K562 (cell line): ENCODE measurements around the gene WSCD2. TPM values are rescaled to one million over a fixed set of nuclear protein-coding genes. Genes with fewer than 3 reads are reported as not detected.
A peak's percentile ranks its signal among the peaks of the same experiment; 100 is the strongest.

ENCODE experiments used
- HSF4 ChIP-seq: fragments of 250-450 bp; sonication (Bioruptor Pico); IDR thresholded peaks from 2 replicates; pipeline ENCODE4 v2.1.2; 2022; ENCODE audit warnings: mild to moderate bottlenecking, moderate library complexity, borderline replicate concordance
- KDM1A ChIP-seq, 2 experiments: fragments of 450-650 bp; IDR thresholded peaks; 2 replicates each; pipeline ENCODE4 v1.6.1; 2016; ENCODE audit warnings: mild to moderate bottlenecking in 2 of 2
- KLF1 ChIP-seq: fragments of 450-650 bp; IDR thresholded peaks from 2 replicates; pipeline ENCODE4 v1.6.1; 2016; ENCODE audit warnings: missing genetic modification characterization, missing compliant biosample characterization
- MCM7 ChIP-seq, 2 experiments: fragments of 450-650 bp; IDR thresholded peaks; 2 replicates each; pipeline ENCODE4 v1.6.1; 2016 to 2018
- MIER1 ChIP-seq: fragments of 450-650 bp; IDR thresholded peaks from 2 replicates; pipeline ENCODE4 v1.6.1; 2016; ENCODE audit warnings: antibody characterized with exemption, mild to moderate bottlenecking, low read depth
- NR4A1 ChIP-seq, 2 experiments: fragments of 250-450 bp in 1 of 2; fragments of 450-650 bp in 1 of 2; sonication (Bioruptor Pico) in 1 of 2; IDR thresholded peaks; 2 replicates each; pipeline versions ENCODE4 v1.4.0 to v1.6.1; 2016 to 2020; ENCODE audit warnings: mild to moderate bottlenecking in 2 of 2, missing compliant biosample characterization in 1 of 2, missing genetic modification characterization in 1 of 2, moderate library complexity in 1 of 2
- SIN3A ChIP-seq, 2 experiments: fragments of 150-350 bp in 1 of 2; IDR thresholded peaks; 2 replicates each; pipeline ENCODE4 v1.6.1; 2011 to 2016; ENCODE audit warnings: borderline replicate concordance in 2 of 2, low read depth in 2 of 2, low read length in 2 of 2, mild to moderate bottlenecking in 2 of 2, moderate library complexity in 2 of 2; ENCODE audit not compliant: control insufficient read depth in 1 of 2
- SMAD1 ChIP-seq: fragments of 150-350 bp; IDR thresholded peaks from 2 replicates; pipeline ENCODE4 v1.6.1; 2014; ENCODE audit warnings: low read length, low read depth; ENCODE audit not compliant: partially characterized antibody
- TCF7 ChIP-seq: sonication (generic); IDR thresholded peaks from 2 replicates; pipeline ENCODE4 v1.6.1; 2016; ENCODE audit warnings: antibody characterized with exemption, borderline replicate concordance
- TCFL5 ChIP-seq: fragments of 250-450 bp; sonication (Bioruptor Pico); conservative IDR thresholded peaks from 2 replicates; pipeline ENCODE4 v1.6.1; 2021; ENCODE audit warnings: mild to moderate bottlenecking, moderate library complexity, matching md5 sums
- polyA plus RNA-seq, 8 experiments: library from polyadenylated mRNA; depleted of rRNA in 4 of 8; stranded (reverse) in 5 of 8; unstranded in 3 of 8; fragments of >200 nt; fragmentation: Nextera tagmentation in 2 of 8; fragmentation: Illumina TruSeq in 1 of 8; extraction: Ambion mirVana in 2 of 8; extraction: Trizol in 1 of 8; gene quantifications; 2 replicates each; pipeline versions ENCODE4 v1.2.1 to v1.2.3, GENCODE V29; 2011 to 2014; ENCODE audit warnings: inconsistent platforms in 1 of 8, missing spikeins in 1 of 8
- total RNA-seq, 7 experiments: library from RNA; depleted of rRNA in 6 of 7; stranded (reverse); fragments of >200 nt in 6 of 7; fragmentation: Illumina TruSeq in 2 of 7; extraction: Trizol in 2 of 7; gene quantifications; 2 replicates each; pipeline versions ENCODE4 v1.2.1 to v1.2.3, GENCODE V29; 2011 to 2021; ENCODE audit warnings: low replicate concordance in 1 of 7
- TF ChIP-seq, protein P1 (sequence below): fragments of 250-450 bp; sonication (Bioruptor Pico); IDR thresholded peaks from 2 replicates; pipeline ENCODE4 v1.5.0; 2022; ENCODE audit warnings: mild to moderate bottlenecking
- TF ChIP-seq, protein P2 (sequence below): fragments of 250-450 bp; sonication (Bioruptor Pico); IDR thresholded peaks from 2 replicates; pipeline ENCODE4 v1.5.0; 2021; ENCODE audit warnings: mild to moderate bottlenecking, moderate library complexity
- TF ChIP-seq, protein P3 (sequence below): sonication (generic); formaldehyde crosslinking; IDR thresholded peaks from 2 replicates; pipeline ENCODE4 v1.4.0; 2020; ENCODE audit warnings: mild to moderate bottlenecking, missing genetic modification reagents
- TF ChIP-seq, protein P4 (sequence below): fragments of 200-800 bp; sonication (Bioruptor generic); IDR thresholded peaks from 2 replicates; pipeline ENCODE4 v1.6.1; 2017; ENCODE audit warnings: missing genetic modification characterization, missing compliant biosample characterization
- TF ChIP-seq, protein P5 (sequence below): IDR thresholded peaks from 2 replicates; pipeline ENCODE4 v1.6.1; 2011; ENCODE audit not compliant: insufficient read length; ENCODE audit errors: extremely low read depth

WSCD2 gene
- total and polyA plus RNA-seq, 9 of the 15 experiments (the other 6 are each of a cell fraction or from before 2014, with no cell fraction given): 0.72 to 14.1 (median 4.0) TPM

DNA sequence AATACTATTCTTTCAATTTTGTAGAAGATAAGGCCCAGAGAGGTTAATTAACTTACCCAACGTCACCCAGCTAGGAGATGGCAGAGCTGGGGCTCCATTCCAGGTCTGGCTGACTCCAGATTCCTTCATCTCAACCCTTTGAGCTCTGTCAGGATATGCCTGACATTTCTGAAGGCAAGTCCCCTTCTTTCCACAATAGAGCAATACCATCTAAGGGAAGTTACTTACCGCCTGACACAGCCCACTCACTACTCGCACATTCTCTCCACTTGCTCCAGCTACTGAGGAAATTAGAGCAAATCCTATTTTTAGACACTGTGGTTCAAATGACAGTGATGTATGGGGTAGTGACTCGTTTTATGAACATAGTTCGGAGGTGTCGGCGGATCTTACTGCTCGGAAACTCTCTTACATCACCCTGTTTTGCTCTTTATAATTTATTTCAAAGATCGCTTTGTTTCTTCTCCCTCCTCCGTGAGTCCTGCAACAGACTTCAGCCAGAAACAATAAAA lies 2.0 kb upstream of the WSCD2 start (continued):
- TF ChIP-seq, protein P1, sequence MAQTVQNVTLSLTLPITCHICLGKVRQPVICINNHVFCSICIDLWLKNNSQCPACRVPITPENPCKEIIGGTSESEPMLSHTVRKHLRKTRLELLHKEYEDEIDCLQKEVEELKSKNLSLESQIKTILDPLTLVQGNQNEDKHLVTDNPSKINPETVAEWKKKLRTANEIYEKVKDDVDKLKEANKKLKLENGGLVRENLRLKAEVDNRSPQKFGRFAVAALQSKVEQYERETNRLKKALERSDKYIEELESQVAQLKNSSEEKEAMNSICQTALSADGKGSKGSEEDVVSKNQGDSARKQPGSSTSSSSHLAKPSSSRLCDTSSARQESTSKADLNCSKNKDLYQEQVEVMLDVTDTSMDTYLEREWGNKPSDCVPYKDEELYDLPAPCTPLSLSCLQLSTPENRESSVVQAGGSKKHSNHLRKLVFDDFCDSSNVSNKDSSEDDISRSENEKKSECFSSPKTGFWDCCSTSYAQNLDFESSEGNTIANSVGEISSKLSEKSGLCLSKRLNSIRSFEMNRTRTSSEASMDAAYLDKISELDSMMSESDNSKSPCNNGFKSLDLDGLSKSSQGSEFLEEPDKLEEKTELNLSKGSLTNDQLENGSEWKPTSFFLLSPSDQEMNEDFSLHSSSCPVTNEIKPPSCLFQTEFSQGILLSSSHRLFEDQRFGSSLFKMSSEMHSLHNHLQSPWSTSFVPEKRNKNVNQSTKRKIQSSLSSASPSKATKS (CRISPR knock-in tag): no peak
- TF ChIP-seq TCF7 (no peak), KLF1 (no peak), SMAD1 (no peak), HSF4 (CRISPR knock-in tag) (no peak), SIN3A (IDR thresholded peaks at IDR 0.05; ENCODE audit: borderline replicate concordance in 2 of 2, control insufficient read depth in 1 of 2, low read depth in 2 of 2, low read length in 2 of 2) (no peak), TCFL5 (no peak), MCM7 (IDR thresholded peaks at IDR 0.05) (no peak), MIER1 (no peak), NR4A1 (CRISPR knock-in tag; IDR thresholded peaks at IDR 0.05) (no peak), NR4A1 (tag; IDR thresholded peaks at IDR 0.05) (no peak), KDM1A (IDR thresholded peaks at IDR 0.05) (peak; percentile 59 to 64; a peak in 3 of 4 replicates)
- TF ChIP-seq, protein P2, sequence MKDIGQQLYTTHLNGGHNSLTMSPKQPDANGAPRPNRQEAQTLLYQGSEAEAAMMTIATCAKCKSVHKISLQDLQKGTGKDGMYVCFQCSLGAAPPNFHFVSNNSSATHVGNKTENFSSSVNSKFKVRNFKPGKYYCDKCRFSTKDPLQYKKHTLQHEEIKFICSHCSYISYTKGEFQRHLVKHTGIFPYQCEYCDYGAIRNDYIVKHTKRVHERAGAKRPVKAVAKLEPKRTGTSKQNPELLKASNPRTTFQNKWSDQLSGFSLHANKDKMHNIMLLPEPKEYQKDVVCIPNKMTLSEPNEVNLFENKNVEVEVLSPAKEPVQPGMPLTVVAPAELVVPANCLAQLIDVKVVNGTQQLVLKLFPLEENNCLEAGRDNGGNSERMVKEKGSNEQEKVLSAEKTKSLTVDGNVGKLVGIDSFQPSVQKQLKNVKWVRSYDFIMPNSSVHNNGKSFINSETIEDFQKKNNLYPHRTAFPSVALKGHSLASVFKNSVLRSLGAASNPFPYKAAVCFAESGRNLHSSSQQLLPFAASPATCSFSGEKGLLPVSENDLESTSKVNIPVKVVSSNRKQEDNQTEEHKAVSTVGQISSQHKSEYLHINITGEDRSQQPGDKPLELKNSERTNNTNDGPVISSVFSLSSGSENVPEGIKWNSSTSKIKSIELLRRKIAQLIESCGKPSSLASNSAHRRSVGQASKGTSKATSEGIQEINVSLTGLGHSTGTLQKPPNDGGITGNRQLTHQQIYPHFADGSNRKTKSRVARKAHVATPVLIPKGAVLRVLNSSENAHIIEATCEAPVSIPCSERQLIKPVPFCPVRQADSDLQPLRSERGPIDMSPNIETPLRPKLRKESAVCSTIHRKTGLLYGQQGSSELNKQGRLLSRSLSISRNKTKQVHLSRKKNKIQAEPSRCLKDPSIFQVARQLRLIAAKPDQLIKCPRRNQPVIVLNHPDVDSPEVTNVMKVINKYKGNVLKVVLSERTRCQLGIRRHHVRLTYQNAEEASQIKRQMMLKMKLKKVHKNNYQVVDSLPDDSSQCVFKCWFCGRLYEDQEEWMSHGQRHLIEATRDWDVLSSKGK (CRISPR knock-in tag): no peak
- TF ChIP-seq, protein P3, sequence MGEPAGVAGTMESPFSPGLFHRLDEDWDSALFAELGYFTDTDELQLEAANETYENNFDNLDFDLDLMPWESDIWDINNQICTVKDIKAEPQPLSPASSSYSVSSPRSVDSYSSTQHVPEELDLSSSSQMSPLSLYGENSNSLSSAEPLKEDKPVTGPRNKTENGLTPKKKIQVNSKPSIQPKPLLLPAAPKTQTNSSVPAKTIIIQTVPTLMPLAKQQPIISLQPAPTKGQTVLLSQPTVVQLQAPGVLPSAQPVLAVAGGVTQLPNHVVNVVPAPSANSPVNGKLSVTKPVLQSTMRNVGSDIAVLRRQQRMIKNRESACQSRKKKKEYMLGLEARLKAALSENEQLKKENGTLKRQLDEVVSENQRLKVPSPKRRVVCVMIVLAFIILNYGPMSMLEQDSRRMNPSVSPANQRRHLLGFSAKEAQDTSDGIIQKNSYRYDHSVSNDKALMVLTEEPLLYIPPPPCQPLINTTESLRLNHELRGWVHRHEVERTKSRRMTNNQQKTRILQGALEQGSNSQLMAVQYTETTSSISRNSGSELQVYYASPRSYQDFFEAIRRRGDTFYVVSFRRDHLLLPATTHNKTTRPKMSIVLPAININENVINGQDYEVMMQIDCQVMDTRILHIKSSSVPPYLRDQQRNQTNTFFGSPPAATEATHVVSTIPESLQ: no peak
- TF ChIP-seq, protein P4, sequence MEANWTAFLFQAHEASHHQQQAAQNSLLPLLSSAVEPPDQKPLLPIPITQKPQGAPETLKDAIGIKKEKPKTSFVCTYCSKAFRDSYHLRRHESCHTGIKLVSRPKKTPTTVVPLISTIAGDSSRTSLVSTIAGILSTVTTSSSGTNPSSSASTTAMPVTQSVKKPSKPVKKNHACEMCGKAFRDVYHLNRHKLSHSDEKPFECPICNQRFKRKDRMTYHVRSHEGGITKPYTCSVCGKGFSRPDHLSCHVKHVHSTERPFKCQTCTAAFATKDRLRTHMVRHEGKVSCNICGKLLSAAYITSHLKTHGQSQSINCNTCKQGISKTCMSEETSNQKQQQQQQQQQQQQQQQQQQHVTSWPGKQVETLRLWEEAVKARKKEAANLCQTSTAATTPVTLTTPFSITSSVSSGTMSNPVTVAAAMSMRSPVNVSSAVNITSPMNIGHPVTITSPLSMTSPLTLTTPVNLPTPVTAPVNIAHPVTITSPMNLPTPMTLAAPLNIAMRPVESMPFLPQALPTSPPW: no peak
- TF ChIP-seq, protein P5, sequence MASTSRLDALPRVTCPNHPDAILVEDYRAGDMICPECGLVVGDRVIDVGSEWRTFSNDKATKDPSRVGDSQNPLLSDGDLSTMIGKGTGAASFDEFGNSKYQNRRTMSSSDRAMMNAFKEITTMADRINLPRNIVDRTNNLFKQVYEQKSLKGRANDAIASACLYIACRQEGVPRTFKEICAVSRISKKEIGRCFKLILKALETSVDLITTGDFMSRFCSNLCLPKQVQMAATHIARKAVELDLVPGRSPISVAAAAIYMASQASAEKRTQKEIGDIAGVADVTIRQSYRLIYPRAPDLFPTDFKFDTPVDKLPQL: no peak
